K562 (cell line): ENCODE results near the gene WDR46. TPM values are rescaled to one million over a fixed set of nuclear protein-coding genes. Genes with fewer than 3 reads are reported as not detected.

ENCODE experiments used
- CHD4 ChIP-seq: fragments of 200-600 bp; sonication (generic); IDR thresholded peaks from 3 replicates; pipeline ENCODE4 v1.6.1; 2012; ENCODE audit warnings: low read depth, mild to moderate bottlenecking, mixed read lengths, low read length, inconsistent platforms; ENCODE audit not compliant: insufficient read depth, insufficient replicate concordance, poor library complexity, severe bottlenecking
- CLOCK ChIP-seq: fragments of 250-450 bp; sonication (Bioruptor Pico); IDR thresholded peaks from 2 replicates; pipeline ENCODE4 v1.4.0; 2020; ENCODE audit warnings: mild to moderate bottlenecking, moderate library complexity, borderline replicate concordance
- GABPA ChIP-seq: fragments of 200-800 bp; sonication (Bioruptor generic); conservative IDR thresholded peaks from 2 replicates; pipeline ENCODE4 v1.6.1; 2016; ENCODE audit warnings: low read depth, missing genetic modification characterization, missing compliant biosample characterization
- HDGF ChIP-seq: fragments of 450-650 bp; IDR thresholded peaks from 2 replicates; pipeline ENCODE4 v1.6.1; 2016
- KDM1A ChIP-seq, 2 experiments: fragments of 450-650 bp; IDR thresholded peaks; 2 replicates each; pipeline ENCODE4 v1.6.1; 2016; ENCODE audit warnings: mild to moderate bottlenecking in 2 of 2
- NR2C2 ChIP-seq, 2 experiments: fragments of 200-800 bp in 1 of 2; sonication (Bioruptor generic) in 1 of 2; sonication (generic) in 1 of 2; formaldehyde crosslinking in 1 of 2; IDR thresholded peaks; 2 replicates each; pipeline versions ENCODE4 v1.6.1 to v1.8.0; 2016 to 2022; ENCODE audit warnings: mild to moderate bottlenecking in 1 of 2, missing compliant biosample characterization in 1 of 2, missing genetic modification characterization in 1 of 2, missing genetic modification reagents in 1 of 2
- PCBP2 ChIP-seq: fragments of 200-400 bp; formaldehyde crosslinking; IDR thresholded peaks from 2 replicates; pipeline ENCODE4 v1.6.1; 2018; ENCODE audit warnings: low read length, low read depth, mild to moderate bottlenecking, moderate library complexity; ENCODE audit not compliant: poor library complexity, severe bottlenecking
- POLR3A ChIP-seq: IDR thresholded peaks from 2 replicates; pipeline ENCODE4 v1.6.1; 2011; ENCODE audit warnings: borderline replicate concordance, mild to moderate bottlenecking, moderate library complexity; ENCODE audit not compliant: insufficient read length, insufficient read depth; ENCODE audit errors: extremely low read depth
- PRDM10 ChIP-seq: fragments of 450-650 bp; IDR thresholded peaks from 2 replicates; pipeline ENCODE4 v1.6.1; 2018; ENCODE audit not compliant: partially characterized antibody
- PRMT5 ChIP-seq: sonication (generic); formaldehyde crosslinking; IDR thresholded peaks from 2 replicates; pipeline ENCODE4 v1.5.0; 2020; ENCODE audit warnings: missing genetic modification reagents
- RBM25 ChIP-seq: fragments of 200-400 bp; formaldehyde crosslinking; IDR thresholded peaks from 2 replicates; pipeline ENCODE4 v1.6.1; 2018; ENCODE audit warnings: low read length, low read depth, moderate library complexity; ENCODE audit not compliant: severe bottlenecking
- SIN3A ChIP-seq, 2 experiments: fragments of 150-350 bp in 1 of 2; IDR thresholded peaks; 2 replicates each; pipeline ENCODE4 v1.6.1; 2011 to 2016; ENCODE audit warnings: borderline replicate concordance in 2 of 2, low read depth in 2 of 2, low read length in 2 of 2, mild to moderate bottlenecking in 2 of 2, moderate library complexity in 2 of 2; ENCODE audit not compliant: control insufficient read depth in 1 of 2
- SMARCB1 ChIP-seq: IDR thresholded peaks from 2 replicates; pipeline ENCODE4 v1.6.1; 2011; ENCODE audit warnings: improper control_type of control experiment, low read depth; ENCODE audit not compliant: insufficient read length
- TEAD4 ChIP-seq, 2 experiments: sonication (generic) in 1 of 2; formaldehyde crosslinking in 1 of 2; IDR thresholded peaks; 2 replicates each; pipeline versions ENCODE4 v1.6.1 to v1.8.0; 2012 to 2022; ENCODE audit warnings: borderline replicate concordance in 1 of 2, inconsistent platforms in 1 of 2, low read length in 1 of 2, mild to moderate bottlenecking in 1 of 2, missing genetic modification reagents in 1 of 2
- polyA plus RNA-seq, 8 experiments: library from polyadenylated mRNA; depleted of rRNA in 4 of 8; stranded (reverse) in 5 of 8; unstranded in 3 of 8; fragments of >200 nt; fragmentation: Nextera tagmentation in 2 of 8; fragmentation: Illumina TruSeq in 1 of 8; extraction: Ambion mirVana in 2 of 8; extraction: Trizol in 1 of 8; gene quantifications; 2 replicates each; pipeline versions ENCODE4 v1.2.1 to v1.2.3, GENCODE V29; 2011 to 2014; ENCODE audit warnings: inconsistent platforms in 1 of 8, missing spikeins in 1 of 8
- total RNA-seq, 7 experiments: library from RNA; depleted of rRNA in 6 of 7; stranded (reverse); fragments of >200 nt in 6 of 7; fragmentation: Illumina TruSeq in 2 of 7; extraction: Trizol in 2 of 7; gene quantifications; 2 replicates each; pipeline versions ENCODE4 v1.2.1 to v1.2.3, GENCODE V29; 2011 to 2021; ENCODE audit warnings: low replicate concordance in 1 of 7
- TF ChIP-seq, protein P1 (sequence below): fragments of 450-650 bp; IDR thresholded peaks from 2 replicates; pipeline ENCODE4 v1.6.1; 2016; ENCODE audit warnings: low read depth, mild to moderate bottlenecking, moderate library complexity
- TF ChIP-seq, protein P2 (sequence below): sonication (generic); formaldehyde crosslinking; IDR thresholded peaks from 2 replicates; pipeline ENCODE4 v1.8.1; 2023; ENCODE audit warnings: mild to moderate bottlenecking, missing genetic modification reagents, moderate library complexity

Gene WDR46
- total and polyA plus RNA-seq, 9 of the 15 experiments (the other 6 are each of a cell fraction or from before 2014, with no cell fraction given), result 8.9 to 146 (median 93.1) TPM

GRCh38 chr6:33316603-33317418 lies 27.8 kb upstream of the WDR46 start (continued):
- 0 out of 4 replicates have a peak, but pooled peaks of 1 of the 2 experiments have one; percentile 11 for TF ChIP-seq SIN3A (IDR thresholded peaks at IDR 0.05; ENCODE audit: borderline replicate concordance in 2 of 2, control insufficient read depth in 1 of 2, low read depth in 2 of 2, low read length in 2 of 2)
- peak; percentile 25 for TF ChIP-seq PRDM10
- TF ChIP-seq PCBP2, result no peak
- no peak for TF ChIP-seq HDGF
- TF ChIP-seq PRMT5 (CRISPR knock-in tag), result no peak
- no peak for TF ChIP-seq TEAD4 (IDR thresholded peaks at IDR 0.05; ENCODE audit: low read length)
- TF ChIP-seq TEAD4 (CRISPR knock-in tag; IDR thresholded peaks at IDR 0.05; ENCODE audit: borderline replicate concordance), result no peak
- TF ChIP-seq RBM25, result peak; percentile 97
- TF ChIP-seq, protein P1, sequence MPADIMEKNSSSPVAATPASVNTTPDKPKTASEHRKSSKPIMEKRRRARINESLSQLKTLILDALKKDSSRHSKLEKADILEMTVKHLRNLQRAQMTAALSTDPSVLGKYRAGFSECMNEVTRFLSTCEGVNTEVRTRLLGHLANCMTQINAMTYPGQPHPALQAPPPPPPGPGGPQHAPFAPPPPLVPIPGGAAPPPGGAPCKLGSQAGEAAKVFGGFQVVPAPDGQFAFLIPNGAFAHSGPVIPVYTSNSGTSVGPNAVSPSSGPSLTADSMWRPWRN, result no peak
- peak; percentile 34 for TF ChIP-seq SMARCB1
- TF ChIP-seq, protein P2, sequence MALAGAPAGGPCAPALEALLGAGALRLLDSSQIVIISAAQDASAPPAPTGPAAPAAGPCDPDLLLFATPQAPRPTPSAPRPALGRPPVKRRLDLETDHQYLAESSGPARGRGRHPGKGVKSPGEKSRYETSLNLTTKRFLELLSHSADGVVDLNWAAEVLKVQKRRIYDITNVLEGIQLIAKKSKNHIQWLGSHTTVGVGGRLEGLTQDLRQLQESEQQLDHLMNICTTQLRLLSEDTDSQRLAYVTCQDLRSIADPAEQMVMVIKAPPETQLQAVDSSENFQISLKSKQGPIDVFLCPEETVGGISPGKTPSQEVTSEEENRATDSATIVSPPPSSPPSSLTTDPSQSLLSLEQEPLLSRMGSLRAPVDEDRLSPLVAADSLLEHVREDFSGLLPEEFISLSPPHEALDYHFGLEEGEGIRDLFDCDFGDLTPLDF, result no peak
- TF ChIP-seq POLR3A, result no peak
- no peak for TF ChIP-seq CLOCK
- no peak for TF ChIP-seq GABPA (tag)
- TF ChIP-seq KDM1A (IDR thresholded peaks at IDR 0.05), result peak in 1 of 2 experiments; percentile 73; a peak in 3 of 4 replicates
- no peak for TF ChIP-seq NR2C2 (CRISPR knock-in tag; IDR thresholded peaks at IDR 0.05)
- TF ChIP-seq NR2C2 (tag; IDR thresholded peaks at IDR 0.05), result no peak; the same call in 1 of the 2 replicates
- TF ChIP-seq CHD4, result peak; percentile 30
